Gastrocnemius medialis (tissue), 4 donors: ENCODE results near the gene ACBD6.

ENCODE experiments used
- POLR2A ChIP-seq, 2 donors: fragments of 450-650 bp; IDR thresholded peaks; one replicate each; pipeline ENCODE4 v1.6.1; 2017; ENCODE audit warnings: antibody characterized with exemption in 2 of 2, mild to moderate bottlenecking in 2 of 2, moderate library complexity in 2 of 2
- TF ChIP-seq, protein P1 (sequence below), 5 experiments: fragments of 450-650 bp in 3 of 5; fragments of 200-600 bp in 2 of 5; sonication (generic) in 2 of 5; IDR thresholded peaks in 4 of 5; conservative IDR thresholded peaks in 1 of 5; 1 replicate in 4 of 5; 2 replicates in 1 of 5; pipeline ENCODE4 v1.5.1; 2016 to 2019; ENCODE audit warnings: antibody characterized with exemption in 5 of 5, mild to moderate bottlenecking in 3 of 5, moderate library complexity in 3 of 5

DNA sequence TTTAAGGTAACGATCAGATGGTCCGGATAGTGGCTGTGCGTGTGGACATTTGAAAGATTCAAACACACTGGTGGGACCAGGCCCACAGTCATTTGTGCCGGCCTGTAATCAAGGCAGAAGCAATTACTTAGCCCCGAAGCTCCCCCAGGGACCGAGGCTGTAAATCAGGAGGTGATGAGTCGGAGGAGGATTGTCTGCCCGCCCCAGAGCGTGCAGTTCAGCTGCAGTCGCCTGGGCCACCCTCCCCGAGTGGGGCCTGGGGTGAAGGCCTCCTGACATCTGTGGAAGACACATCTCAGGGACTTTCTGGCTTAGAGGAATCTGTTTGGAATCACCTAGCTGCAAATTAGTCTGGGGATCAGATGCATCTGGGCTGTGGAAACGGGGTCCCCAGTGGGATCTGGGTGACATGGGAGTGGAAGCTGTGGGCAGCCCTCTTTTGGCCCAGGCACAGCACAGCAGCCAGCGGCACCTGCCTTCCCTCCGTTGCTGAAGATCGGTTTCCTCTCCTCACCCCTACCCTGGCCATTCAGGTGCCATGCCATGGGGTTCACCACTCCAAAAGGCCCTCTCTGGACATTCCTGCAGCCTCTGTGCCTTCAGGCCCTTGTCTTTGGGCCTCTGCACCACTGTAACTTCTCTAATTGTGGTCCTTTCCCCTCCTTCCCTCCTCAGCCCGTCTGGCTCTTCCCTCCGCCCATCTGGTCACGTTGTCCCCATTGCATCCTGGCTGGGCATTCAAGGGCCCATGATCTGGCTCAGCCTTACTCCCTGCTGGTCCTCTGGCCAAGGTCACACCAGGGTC, 246.6 kb downstream of the ACBD6 start:
- TF ChIP-seq, protein P1, sequence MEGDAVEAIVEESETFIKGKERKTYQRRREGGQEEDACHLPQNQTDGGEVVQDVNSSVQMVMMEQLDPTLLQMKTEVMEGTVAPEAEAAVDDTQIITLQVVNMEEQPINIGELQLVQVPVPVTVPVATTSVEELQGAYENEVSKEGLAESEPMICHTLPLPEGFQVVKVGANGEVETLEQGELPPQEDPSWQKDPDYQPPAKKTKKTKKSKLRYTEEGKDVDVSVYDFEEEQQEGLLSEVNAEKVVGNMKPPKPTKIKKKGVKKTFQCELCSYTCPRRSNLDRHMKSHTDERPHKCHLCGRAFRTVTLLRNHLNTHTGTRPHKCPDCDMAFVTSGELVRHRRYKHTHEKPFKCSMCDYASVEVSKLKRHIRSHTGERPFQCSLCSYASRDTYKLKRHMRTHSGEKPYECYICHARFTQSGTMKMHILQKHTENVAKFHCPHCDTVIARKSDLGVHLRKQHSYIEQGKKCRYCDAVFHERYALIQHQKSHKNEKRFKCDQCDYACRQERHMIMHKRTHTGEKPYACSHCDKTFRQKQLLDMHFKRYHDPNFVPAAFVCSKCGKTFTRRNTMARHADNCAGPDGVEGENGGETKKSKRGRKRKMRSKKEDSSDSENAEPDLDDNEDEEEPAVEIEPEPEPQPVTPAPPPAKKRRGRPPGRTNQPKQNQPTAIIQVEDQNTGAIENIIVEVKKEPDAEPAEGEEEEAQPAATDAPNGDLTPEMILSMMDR (IDR thresholded peaks at IDR 0.05 in 4 of 5, conservative IDR thresholded peaks at IDR 0.05 in 1 of 5): no peak
- no peak for TF ChIP-seq POLR2A (IDR thresholded peaks at IDR 0.05)
